Stomach smooth muscle (tissue), 2 donors: Measurements from ENCODE around the gene TRIM36.

ENCODE experiments used
- H3K27ac ChIP-seq: one replicate; pipeline ENCODE4 v1.7.0; 2013; ENCODE audit warnings: mild to moderate bottlenecking, low read length, inconsistent platforms
- H3K27me3 ChIP-seq, 2 donors: one replicate each; pipeline ENCODE4 v1.7.0; 2013; ENCODE audit warnings: low read length in 2 of 2; ENCODE audit not compliant: insufficient read depth in 2 of 2, control insufficient read depth in 1 of 2
- H3K36me3 ChIP-seq, 2 donors: one replicate each; pipeline ENCODE4 v1.7.0; 2013; ENCODE audit warnings: low read length in 2 of 2; ENCODE audit not compliant: control insufficient read depth in 2 of 2, insufficient read depth in 2 of 2
- H3K4me1 ChIP-seq: one replicate; pipeline ENCODE4 v1.7.0; 2013; ENCODE audit warnings: low read length; ENCODE audit not compliant: control insufficient read depth, insufficient read depth
- H3K4me3 ChIP-seq, 2 donors: one replicate each; pipeline ENCODE4 v1.7.0; 2013; ENCODE audit warnings: low read length in 2 of 2
- H3K9ac ChIP-seq, 2 donors: one replicate each; pipeline ENCODE4 v1.7.0; 2013; ENCODE audit warnings: low read length in 2 of 2, mild to moderate bottlenecking in 1 of 2
- H3K9me3 ChIP-seq, 2 donors: one replicate each; pipeline ENCODE4 v1.7.0; 2013; ENCODE audit warnings: low read length in 2 of 2; ENCODE audit not compliant: control insufficient read depth in 2 of 2
- donor health status: healthy.
- donor health status: Pancreatic carcinoma.

The TRIM36 gene

DNA sequence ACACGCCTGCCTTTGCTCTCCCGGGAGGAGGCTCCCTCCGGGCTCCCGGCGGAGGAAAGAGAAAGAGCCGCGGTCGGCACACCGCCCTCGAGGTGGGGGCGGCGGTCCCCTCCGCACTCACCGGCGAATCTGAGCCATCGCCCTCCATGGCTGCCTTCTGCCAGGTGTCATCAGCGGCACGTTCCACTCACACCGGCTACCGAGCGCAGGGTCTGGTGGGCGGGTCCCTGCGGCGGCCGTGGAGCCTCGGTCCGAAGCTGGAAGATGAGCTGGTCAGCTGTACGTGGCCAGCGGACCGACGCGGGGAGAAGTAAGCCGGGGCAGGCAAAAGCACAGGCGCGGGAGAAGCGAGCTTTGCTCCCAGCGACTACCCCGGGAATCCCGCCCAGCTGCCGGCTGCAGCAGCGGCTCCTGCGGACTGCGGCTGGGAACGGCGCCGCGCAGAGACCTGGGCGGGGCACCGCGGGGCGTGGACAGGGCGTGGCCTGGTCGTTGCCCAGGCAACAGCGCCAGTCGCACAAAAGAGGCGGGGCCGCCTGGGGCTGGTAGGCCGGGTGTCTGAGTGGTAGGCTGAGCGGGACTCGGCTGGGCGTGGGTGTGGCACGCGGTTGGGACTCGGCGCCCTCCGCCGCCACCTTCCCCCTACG is at the start of gene TRIM36:
Gene TRIM36 (minus strand): TSS at position 422 of the 647 bp plus-strand sequence. CDS start 274 bp downstream, at position 148.
- Histone ChIP-seq H3K27ac (no peak within 1 kb of the TSS), H3K27me3 (peaks cover 35 to 41% of the 10 kb centered on the region in 2 donors)

DNA sequence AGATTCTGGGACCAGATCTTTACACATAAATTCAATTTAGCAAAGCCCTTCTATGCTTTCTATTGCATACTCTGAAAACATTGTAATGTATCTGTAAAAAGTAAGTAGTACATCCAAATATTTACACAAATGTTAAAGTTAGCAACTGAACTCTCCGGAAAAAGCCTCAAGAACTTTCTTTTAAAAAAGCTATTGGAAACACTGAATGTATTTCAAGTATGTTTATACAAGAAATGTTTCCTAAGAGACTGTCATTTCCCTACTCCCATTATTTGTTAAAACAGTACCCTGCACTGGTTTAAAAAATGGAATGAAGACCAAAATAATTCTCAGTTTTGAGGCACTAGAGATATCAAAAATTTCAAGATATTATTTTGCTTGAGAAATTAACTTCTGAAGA is 44.8 kb upstream of the TRIM36 start:
- no peaks in the 10 kb centered on the region for H3K36me3 ChIP-seq
- H3K9me3 ChIP-seq = no peaks in the 10 kb centered on the region
- H3K4me3 ChIP-seq = no peak overlapping the region
- H3K4me1 ChIP-seq = no peaks in the 10 kb centered on the region
- no peaks in the 10 kb centered on the region for H3K27me3 ChIP-seq
- H3K27ac ChIP-seq = no peak overlapping the region
- no peak overlapping the region for H3K9ac ChIP-seq

More for the DNA sequence above, at the start of gene TRIM36:
- peaks cover 16% of the 10 kb centered on the region for H3K4me1 ChIP-seq
- no peaks in the 10 kb centered on the region for H3K9me3 ChIP-seq
- peak within 1 kb of the TSS; percentile 32 to 51 for H3K9ac ChIP-seq
- no peaks in the 10 kb centered on the region for H3K36me3 ChIP-seq
- H3K4me3 ChIP-seq = peak within 1 kb of the TSS; percentile 72 to 81

DNA sequence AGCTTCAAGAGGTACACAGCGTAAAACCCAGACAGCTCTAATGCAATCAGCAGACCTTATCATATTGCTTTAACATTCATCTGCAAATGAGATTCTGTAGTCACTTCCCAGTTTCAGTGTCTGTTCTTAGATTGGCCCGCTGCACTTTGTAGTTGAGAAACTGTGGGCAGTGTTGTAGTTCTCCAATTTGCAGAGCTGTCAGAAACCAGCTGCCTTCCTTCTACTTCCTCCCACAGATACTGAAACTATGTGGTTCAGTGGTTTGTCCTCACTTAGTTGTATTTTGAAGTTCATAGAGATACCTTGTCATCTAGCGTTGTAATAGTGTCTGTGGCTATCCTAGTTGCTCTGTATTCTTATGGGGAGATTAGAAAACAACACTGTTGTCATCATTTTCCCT is 39.6 kb upstream of the TRIM36 start:
- Histone ChIP-seq H3K27ac (no peak overlapping the region), H3K27me3 (no peaks in the 10 kb centered on the region), H3K36me3 (peaks cover 0 to 3% of the 10 kb centered on the region in 2 donors)

GRCh38 chr5:115202952-115203351 is 33.2 kb upstream of the TRIM36 start:
- H3K9ac ChIP-seq = no peak overlapping the region
- no peak overlapping the region for H3K4me3 ChIP-seq
- H3K27ac ChIP-seq = no peak overlapping the region
- H3K9me3 ChIP-seq = no peaks in the 10 kb centered on the region
- H3K4me1 ChIP-seq = no peaks in the 10 kb centered on the region
- H3K36me3 ChIP-seq = peaks cover 0 to 3% of the 10 kb centered on the region in 2 donors
- no peaks in the 10 kb centered on the region for H3K27me3 ChIP-seq

More for the DNA sequence above, 39.6 kb upstream of the TRIM36 start:
- no peaks in the 10 kb centered on the region for H3K4me1 ChIP-seq
- H3K4me3 ChIP-seq = no peak overlapping the region
- no peaks in the 10 kb centered on the region for H3K9me3 ChIP-seq
- H3K9ac ChIP-seq = no peak overlapping the region

GRCh38 chr5:115196161-115196560 is 26.5 kb upstream of the TRIM36 start:
- Histone ChIP-seq H3K9me3 (no peaks in the 10 kb centered on the region), H3K36me3 (no peaks in the 10 kb centered on the region), H3K27ac (no peak overlapping the region), H3K4me1 (no peaks in the 10 kb centered on the region), H3K4me3 (no peak overlapping the region), H3K9ac (no peak overlapping the region), H3K27me3 (peaks cover 0 to 3% of the 10 kb centered on the region in 2 donors)

GRCh38 chr5:115194676-115195075 is 25.0 kb upstream of the TRIM36 start:
- Histone ChIP-seq H3K27me3 (peaks cover 0 to 3% of the 10 kb centered on the region in 2 donors), H3K4me1 (no peaks in the 10 kb centered on the region), H3K4me3 (no peak overlapping the region), H3K9ac (no peak overlapping the region), H3K9me3 (no peaks in the 10 kb centered on the region), H3K27ac (no peak overlapping the region), H3K36me3 (no peaks in the 10 kb centered on the region)

DNA sequence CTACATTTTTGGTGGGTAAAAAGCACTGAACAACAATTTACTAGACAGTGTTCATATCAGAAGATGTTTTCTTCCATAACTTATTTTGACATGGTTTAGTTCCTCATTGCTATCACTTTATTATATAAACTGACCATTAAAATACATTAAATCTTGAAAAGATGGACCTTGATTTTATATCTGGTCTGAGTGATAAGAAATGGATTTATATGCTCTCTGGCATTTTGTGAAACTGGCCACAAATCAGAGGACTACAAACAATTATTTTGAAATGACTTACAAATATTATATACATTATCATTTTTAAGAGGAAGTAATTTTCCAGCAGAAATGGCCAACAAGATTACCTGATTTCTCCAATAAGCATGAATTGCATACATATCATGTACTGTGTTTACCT is 23.6 kb upstream of the TRIM36 start:
- no peak overlapping the region for H3K4me3 ChIP-seq
- no peaks in the 10 kb centered on the region for H3K36me3 ChIP-seq
- peaks cover 0 to 3% of the 10 kb centered on the region in 2 donors for H3K27me3 ChIP-seq
- H3K9me3 ChIP-seq = no peaks in the 10 kb centered on the region
- no peak overlapping the region for H3K9ac ChIP-seq
- H3K4me1 ChIP-seq = no peaks in the 10 kb centered on the region
- no peak overlapping the region for H3K27ac ChIP-seq

DNA sequence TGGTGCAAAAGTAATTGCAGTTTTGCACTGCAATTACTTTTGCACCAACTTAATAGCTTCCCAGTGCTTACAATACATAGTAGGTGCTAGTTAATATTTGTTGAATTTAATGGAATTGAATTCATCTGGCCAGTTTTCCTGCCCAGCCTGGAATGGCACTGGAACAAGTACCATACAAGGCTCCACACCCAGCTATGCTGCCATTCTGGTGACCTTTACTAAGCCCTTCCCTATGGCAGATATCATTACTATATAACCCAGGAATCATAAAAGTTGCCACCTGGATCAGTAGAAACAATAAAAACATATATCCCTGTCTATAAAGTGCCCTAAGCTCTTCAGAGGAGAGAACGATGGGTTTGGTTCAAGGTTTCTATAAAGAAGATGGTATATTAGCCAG is 22.4 kb upstream of the TRIM36 start:
- no peaks in the 10 kb centered on the region for H3K4me1 ChIP-seq
- no peak overlapping the region for H3K27ac ChIP-seq
- H3K4me3 ChIP-seq = no peak overlapping the region
- H3K27me3 ChIP-seq = peaks cover 0 to 3% of the 10 kb centered on the region in 2 donors
- H3K36me3 ChIP-seq = no peaks in the 10 kb centered on the region
- H3K9ac ChIP-seq = no peak overlapping the region
- no peaks in the 10 kb centered on the region for H3K9me3 ChIP-seq

DNA sequence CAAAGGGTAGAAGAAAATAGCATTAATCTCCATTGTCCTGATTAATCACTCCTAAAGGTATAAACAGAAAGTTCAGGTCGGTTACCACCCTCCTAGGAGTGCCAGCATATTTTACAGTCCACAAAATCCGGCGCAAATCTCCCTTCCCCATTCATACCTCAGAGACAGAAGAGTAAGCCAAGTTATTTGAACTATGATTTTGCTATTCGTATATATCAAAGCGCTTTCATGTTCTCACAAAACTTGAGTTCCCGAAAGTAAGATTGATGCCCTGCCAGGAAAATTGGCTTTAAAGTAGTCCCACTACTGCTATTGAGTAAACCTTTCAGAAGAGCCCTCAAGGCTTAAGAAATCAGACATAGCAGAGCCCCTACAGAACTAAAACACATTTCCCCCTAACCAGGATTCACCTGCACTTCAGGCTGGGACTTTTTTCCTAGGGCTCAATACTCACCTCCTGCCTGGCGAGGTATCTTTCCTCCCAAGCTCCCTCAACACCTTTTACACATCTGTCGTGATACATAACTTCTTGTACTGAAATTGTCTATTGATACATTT is 21.8 kb upstream of the TRIM36 start:
- H3K4me1 ChIP-seq = no peaks in the 10 kb centered on the region
- no peaks in the 10 kb centered on the region for H3K36me3 ChIP-seq
- peaks cover 0 to 3% of the 10 kb centered on the region in 2 donors for H3K27me3 ChIP-seq
- no peak overlapping the region for H3K9ac ChIP-seq
- no peak overlapping the region for H3K27ac ChIP-seq
- no peak overlapping the region for H3K4me3 ChIP-seq
- no peaks in the 10 kb centered on the region for H3K9me3 ChIP-seq

- no peak overlapping the region for H3K4me3 ChIP-seq
- H3K9ac ChIP-seq = no peak overlapping the region
Observed at GRCh38 chr5:115190388-115190787, 20.7 kb upstream of the TRIM36 start.

DNA sequence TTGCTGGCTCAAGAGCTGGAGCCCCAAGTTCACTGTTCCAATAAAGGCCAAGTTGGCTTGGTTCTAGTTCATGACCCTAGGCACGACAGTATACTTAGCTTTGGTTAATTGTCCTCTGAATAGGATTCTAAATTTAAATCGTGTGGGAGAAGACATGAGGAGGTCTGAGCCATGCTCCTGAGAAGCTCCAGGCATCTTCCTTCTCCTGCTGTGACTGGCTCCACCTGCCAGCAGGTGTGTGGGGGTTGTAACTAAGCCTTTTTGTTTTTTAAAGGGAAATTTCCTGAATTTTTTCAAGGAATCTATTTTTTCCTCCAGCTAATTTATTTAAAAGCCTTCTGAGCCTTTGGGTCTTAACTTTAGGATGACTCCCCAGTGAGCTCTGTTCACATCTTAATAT is 20.2 kb upstream of the TRIM36 start:
- H3K27ac ChIP-seq = no peak overlapping the region
- H3K27me3 ChIP-seq = peaks cover 0 to 3% of the 10 kb centered on the region in 2 donors
- no peaks in the 10 kb centered on the region for H3K9me3 ChIP-seq
- no peaks in the 10 kb centered on the region for H3K4me1 ChIP-seq
- H3K9ac ChIP-seq = no peak overlapping the region
- no peak overlapping the region for H3K4me3 ChIP-seq
- H3K36me3 ChIP-seq = no peaks in the 10 kb centered on the region

More at GRCh38 chr5:115190388-115190787, 20.7 kb upstream of the TRIM36 start:
- H3K27ac ChIP-seq = no peak overlapping the region
- H3K4me1 ChIP-seq = no peaks in the 10 kb centered on the region
- H3K36me3 ChIP-seq = no peaks in the 10 kb centered on the region
- H3K27me3 ChIP-seq = peaks cover 0 to 3% of the 10 kb centered on the region in 2 donors
- H3K9me3 ChIP-seq = no peaks in the 10 kb centered on the region
